KOPT-K1 (cell line): ENCODE data around the gene ZNF76.
"Not testable (repeated sequence)": the region's sequence is repeated elsewhere in the genome, so short reads cannot be mapped to it uniquely, and the experiment has no call there.

Experiments used
- H3K27ac ChIP-seq: fragments of 200-600 bp; sonication (generic); 2 replicates; pipeline ENCODE4 v1.5.1; 2016; ENCODE audit warnings: antibody characterized with exemption, mild to moderate bottlenecking, low read depth, low read length; ENCODE audit not compliant: poor library complexity, severe bottlenecking
- H3K36me3 ChIP-seq: fragments of 200-600 bp; sonication (generic); 2 replicates; pipeline ENCODE4 v1.5.1; 2017; ENCODE audit warnings: antibody characterized with exemption, mild to moderate bottlenecking, low read length, moderate library complexity; ENCODE audit not compliant: insufficient read depth
- H3K9me3 ChIP-seq: fragments of 200-600 bp; sonication (generic); 2 replicates; pipeline ENCODE4 v1.5.1; 2017; ENCODE audit warnings: antibody characterized with exemption, low read length, mild to moderate bottlenecking; ENCODE audit not compliant: insufficient read depth, poor library complexity, severe bottlenecking

Gene ZNF76

GRCh38 chr6:35296931-35297600 is 37.5 kb downstream of the ZNF76 start:
- peaks cover 54% of the 10 kb centered on the region for H3K36me3 ChIP-seq
- peak overlapping the region; percentile 98 for H3K27ac ChIP-seq

GRCh38 chr6:35297601-35298481 is 38.3 kb downstream of the ZNF76 start, which contains the start of gene DEF6:
Gene DEF6, plus strand, starts transcription at chr6:35297818. Its CDS starts 39 bp downstream, at chr6:35297857.
- peak within 1 kb of the TSS; percentile 98 for H3K27ac ChIP-seq
- H3K36me3 ChIP-seq: peaks cover 51% of the 10 kb centered on the region; the same call in 1 of the 2 replicates
- no peaks in the 10 kb centered on the region for H3K9me3 ChIP-seq

More at GRCh38 chr6:35296931-35297600, 37.5 kb downstream of the ZNF76 start:
- H3K9me3 ChIP-seq: no peaks in the 10 kb centered on the region

GRCh38 chr6:35298625-35299140 is 39.1 kb downstream of the ZNF76 start:
- peaks cover 51% of the 10 kb centered on the region for H3K36me3 ChIP-seq
- H3K9me3 ChIP-seq: no peaks in the 10 kb centered on the region
- peak overlapping the region; percentile 98 for H3K27ac ChIP-seq

- Histone ChIP-seq H3K36me3 (peaks cover 52% of the 10 kb centered on the region), H3K9me3 (no peaks in the 10 kb centered on the region), H3K27ac (peak overlapping the region; percentile 98)
These were observed 40.1 kb downstream of the ZNF76 start for GRCh38 chr6:35299674-35300073.

GRCh38 chr6:35300848-35301247 is 41.3 kb downstream of the ZNF76 start:
- Histone ChIP-seq H3K36me3 (peaks cover 50% of the 10 kb centered on the region), H3K9me3 (no peaks in the 10 kb centered on the region), H3K27ac (peak overlapping the region; percentile 98)

- peak overlapping the region; percentile 72 for H3K27ac ChIP-seq
- H3K36me3 ChIP-seq: peaks cover 56% of the 10 kb centered on the region
These were observed 43.2 kb downstream of the ZNF76 start for GRCh38 chr6:35302604-35303241.

GRCh38 chr6:35304299-35304698 is 44.8 kb downstream of the ZNF76 start:
- Histone ChIP-seq H3K36me3 (peaks cover 68% of the 10 kb centered on the region), H3K9me3 (no peaks in the 10 kb centered on the region), H3K27ac (peak overlapping the region; percentile 72)

More at GRCh38 chr6:35302604-35303241, 43.2 kb downstream of the ZNF76 start:
- H3K9me3 ChIP-seq: no peaks in the 10 kb centered on the region

GRCh38 chr6:35305117-35305516 is 45.6 kb downstream of the ZNF76 start:
- no peak overlapping the region for H3K27ac ChIP-seq
- peaks cover 76% of the 10 kb centered on the region for H3K36me3 ChIP-seq
- H3K9me3 ChIP-seq: no peaks in the 10 kb centered on the region

- not testable (repeated sequence) for H3K9me3 ChIP-seq, H3K27ac ChIP-seq
- H3K36me3 ChIP-seq: peaks cover 79% of the 10 kb centered on the region
These were observed 47.6 kb downstream of the ZNF76 start for GRCh38 chr6:35307138-35307537.

- Histone ChIP-seq H3K27ac (peak overlapping the region; percentile 88), H3K36me3 (peaks cover 82% of the 10 kb centered on the region)
- H3K9me3 ChIP-seq: not testable (repeated sequence)
These were observed 49.0 kb downstream of the ZNF76 start for GRCh38 chr6:35308543-35308942.

- Histone ChIP-seq H3K36me3 (peaks cover 82% of the 10 kb centered on the region), H3K27ac (peak overlapping the region; percentile 88), H3K9me3 (no peaks in the 10 kb centered on the region)
These were observed 50.2 kb downstream of the ZNF76 start for GRCh38 chr6:35309611-35310264.

GRCh38 chr6:35310265-35310831 is 50.8 kb downstream of the ZNF76 start:
- Histone ChIP-seq H3K36me3 (peaks cover 82% of the 10 kb centered on the region), H3K27ac (peak overlapping the region; percentile 88), H3K9me3 (no peaks in the 10 kb centered on the region)

- Histone ChIP-seq H3K36me3 (peaks cover 88% of the 10 kb centered on the region), H3K27ac (peak overlapping the region; percentile 88), H3K9me3 (no peaks in the 10 kb centered on the region)
These were observed 52.0 kb downstream of the ZNF76 start for GRCh38 chr6:35311390-35312075.
